Activated CD8-positive, alpha-beta T cell treated with anti-CD3 and anti-CD28 coated beads for 36 hours (primary cell): ENCODE results near the gene RAB19. TPM values are rescaled to one million over a fixed set of nuclear protein-coding genes. Genes with fewer than 3 reads are reported as not detected.
A peak's percentile ranks its signal among the peaks of the same experiment; 100 is the strongest.

ENCODE experiments used
- ATAC-seq: fragments of 200-7000 bp; cut with Tn5 transposase; one replicate; pipeline ENCODE4 v1.10.0; 2021; ENCODE audit warnings: mild to moderate bottlenecking, moderate library complexity
- CTCF ChIA-PET: fragments of 350-600 bp; sonication (Branson Sonifier 250); formaldehyde crosslinking; loops from one replicate; lab custom pipeline; 2021; ENCODE audit warnings: antibody characterized with exemption; lab: Charles Lee
- POLR2A ChIA-PET: fragments of 350-600 bp; sonication (Branson Sonifier 250); formaldehyde crosslinking; loops from one replicate; lab custom pipeline; 2021; ENCODE audit warnings: antibody characterized with exemption; lab: Charles Lee
- DNase-seq: peaks from one replicate; pipeline ENCODE4 v3.0.0-alpha.2; 2020
- H3K27ac Mint-ChIP-seq: one replicate; pipeline ENCODE4 v1.8.0; 2021; ENCODE audit warnings: mild to moderate bottlenecking, mixed read lengths
- H3K27me3 Mint-ChIP-seq: one replicate; pipeline ENCODE4 v1.8.0; 2021; ENCODE audit warnings: mixed read lengths
- H3K36me3 Mint-ChIP-seq: one replicate; pipeline ENCODE4 v1.8.0; 2021; ENCODE audit warnings: low read depth, mixed read lengths
- H3K4me1 Mint-ChIP-seq: one replicate; pipeline ENCODE4 v1.8.0; 2021; ENCODE audit warnings: low read depth, mixed read lengths
- H3K4me3 Mint-ChIP-seq: one replicate; pipeline ENCODE4 v1.8.0; 2021; ENCODE audit warnings: mild to moderate bottlenecking, moderate library complexity, mixed read lengths
- H3K9me3 Mint-ChIP-seq: one replicate; pipeline ENCODE4 v1.8.0; 2021; ENCODE audit warnings: mixed read lengths
- CTCF ChIP-seq: fragments of 200-600 bp; IDR thresholded peaks from one replicate; pipeline ENCODE4 v1.8.0; 2022; ENCODE audit warnings: antibody characterized with exemption, mild to moderate bottlenecking
- intact Hi-C: fragments of 100-400 bp; cut with micrococcal nuclease; formaldehyde crosslinking; loops from one replicate; pipeline ENCODE4 v1.10.0; 2022
- total RNA-seq, 2 experiments: library from RNA; stranded (reverse); gene quantifications; one replicate each; pipeline ENCODE4 v1.2.3, GENCODE V29; 2021

RAB19 gene
- total RNA-seq, 2 experiments from 2014 or later, result 5.6 to 6.4 TPM

- Mint-ChIP-seq H3K4me3 (no peak overlapping the region), H3K4me1 (peaks cover 8% of the 10 kb centered on the region), H3K27ac (no peak overlapping the region), H3K27me3 (no peaks in the 10 kb centered on the region), H3K9me3 (no peaks in the 10 kb centered on the region), H3K36me3 (peaks cover 33% of the 10 kb centered on the region)
- intact Hi-C loops, result no loop called here
- POLR2A ChIA-PET, result interaction anchor here (1.0 to 1.3 kb wide), 2 partner anchors 11 to 18 kb away, joined by 3 to 5 read pairs; no protein-coding TSS in a partner anchor
- no peak for DNase-seq
- TF ChIP-seq CTCF, result no peak
- CTCF ChIA-PET, result no interaction called here
- no peak for ATAC-seq
These were observed 39.0 kb upstream of the RAB19 start for GRCh38 chr7:140364819-140365218.

DNA sequence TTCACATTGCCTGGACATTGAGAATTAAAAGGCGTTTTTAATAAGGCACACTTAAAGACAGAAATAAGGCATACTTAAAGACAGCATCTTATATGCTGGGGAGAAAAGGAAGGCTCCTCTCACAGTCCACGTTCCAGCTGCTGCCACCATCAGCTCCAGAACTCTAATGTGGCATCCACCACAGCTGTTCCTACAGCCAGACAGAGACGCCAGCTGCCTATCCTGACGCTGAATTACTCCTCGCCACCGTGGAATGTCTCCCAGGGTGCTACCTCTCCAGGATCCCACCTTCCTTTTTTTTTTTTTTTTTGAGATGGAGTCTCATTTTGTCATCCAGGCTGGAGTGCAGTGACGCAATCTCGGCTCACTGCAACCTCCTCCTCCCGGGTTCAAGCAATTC is 36.3 kb upstream of the RAB19 start:
- intact Hi-C loops, result no loop called here
- no peak for TF ChIP-seq CTCF
- Mint-ChIP-seq H3K36me3 (peaks cover 30% of the 10 kb centered on the region), H3K4me1 (peaks cover 2% of the 10 kb centered on the region), H3K9me3 (no peaks in the 10 kb centered on the region), H3K27me3 (no peaks in the 10 kb centered on the region), H3K27ac (no peak overlapping the region), H3K4me3 (no peak overlapping the region)
- ChIA-PET POLR2A (interaction anchor here (0.6 to 0.9 kb wide), 2 partner anchors 9 to 22 kb away, joined by 4 to 5 read pairs; no protein-coding TSS in a partner anchor), CTCF (no interaction called here)
- ATAC-seq (no peak), DNase-seq (no peak)

- CTCF ChIA-PET, result no interaction called here
- TF ChIP-seq CTCF, result no peak
- no peak overlapping the region for H3K4me3 Mint-ChIP-seq
- no peak for DNase-seq
- POLR2A ChIA-PET, result no interaction called here
- peaks cover 9% of the 10 kb centered on the region for H3K4me1 Mint-ChIP-seq
- intact Hi-C loops, result no loop called here
- no peaks in the 10 kb centered on the region for H3K27me3 Mint-ChIP-seq
- H3K9me3 Mint-ChIP-seq, result no peaks in the 10 kb centered on the region
- peaks cover 25% of the 10 kb centered on the region for H3K36me3 Mint-ChIP-seq
- ATAC-seq, result no peak
- no peak overlapping the region for H3K27ac Mint-ChIP-seq
These were observed 34.6 kb upstream of the RAB19 start for GRCh38 chr7:140369294-140369693.

- no peaks in the 10 kb centered on the region for H3K27me3 Mint-ChIP-seq
- TF ChIP-seq CTCF, result no peak
- DNase-seq, result no peak
- ChIA-PET POLR2A (interaction anchor here (0.7 to 4.6 kb wide), 12 partner anchors 10 to 639 kb away, joined by 3 to 34 read pairs (median 6); partner anchors contain the start of genes KDM7A, MRPS33, RAB19 and SLC37A3), CTCF (interaction anchor here (1.0 to 1.9 kb wide), 8 partner anchors 8 to 236 kb away, joined by 3 to 7 read pairs (median 3); partner anchors contain the start of gene SLC37A3)
- H3K36me3 Mint-ChIP-seq, result peaks cover 40% of the 10 kb centered on the region
- peak overlapping the region; percentile 76 for H3K4me3 Mint-ChIP-seq
- ATAC-seq, result no peak
- H3K4me1 Mint-ChIP-seq, result peaks cover 39% of the 10 kb centered on the region
- intact Hi-C loops, result no loop called here
- H3K27ac Mint-ChIP-seq, result peak overlapping the region; percentile 92
- no peaks in the 10 kb centered on the region for H3K9me3 Mint-ChIP-seq
These were observed 28.5 kb upstream of the RAB19 start for GRCh38 chr7:140375323-140375722.

GRCh38 chr7:140375892-140376730 is 27.7 kb upstream of the RAB19 start:
- peak; percentile 48 for DNase-seq
- no peaks in the 10 kb centered on the region for H3K9me3 Mint-ChIP-seq
- TF ChIP-seq CTCF, result no peak

More at GRCh38 chr7:140375892-140376730, 27.7 kb upstream of the RAB19 start:
- ChIA-PET CTCF (interaction anchor here (0.6 to 1.9 kb wide), 12 partner anchors 7 to 236 kb away, joined by 3 to 7 read pairs (median 3); partner anchors contain the start of gene SLC37A3), POLR2A (interaction anchor here (0.7 to 4.6 kb wide), 18 partner anchors 9 to 638 kb away, joined by 3 to 34 read pairs (median 5); partner anchors contain the start of genes KDM7A, MRPS33, RAB19 and SLC37A3)
- peak overlapping the region; percentile 76 for H3K4me3 Mint-ChIP-seq
- peaks cover 38% of the 10 kb centered on the region for H3K36me3 Mint-ChIP-seq
- peak; percentile 92 for ATAC-seq
- H3K27ac Mint-ChIP-seq, result peak overlapping the region; percentile 92
- intact Hi-C loops, result no loop called here
- H3K27me3 Mint-ChIP-seq, result no peaks in the 10 kb centered on the region
- peaks cover 37% of the 10 kb centered on the region for H3K4me1 Mint-ChIP-seq
